GM18517 (cell line): ENCODE measurements around the gene ARG2.
A peak's percentile ranks its signal among the peaks of the same experiment; 100 is the strongest.
"Not testable (repeated sequence)": the region's sequence is repeated elsewhere in the genome, so short reads cannot be mapped to it uniquely, and the experiment has no call there.

ENCODE experiments used
- ATAC-seq: cut with Tn5 transposase; IDR thresholded peaks from one replicate; pipeline ENCODE4 v1.9.1; 2021; ENCODE audit warnings: mild to moderate bottlenecking, moderate library complexity; ENCODE audit not compliant: unreplicated experiment

The ARG2 gene

GRCh38 chr14:67584978-67585377 lies 34.7 kb upstream of the ARG2 start:
- ATAC-seq: no peak

GRCh38 chr14:67586369-67586768 lies 33.4 kb upstream of the ARG2 start:
- no peak for ATAC-seq

- no peak for ATAC-seq
These were observed 30.4 kb upstream of the ARG2 start for GRCh38 chr14:67589204-67589770.

- ATAC-seq: not testable (repeated sequence)
These were observed 26.1 kb upstream of the ARG2 start for GRCh38 chr14:67593650-67594049.

- ATAC-seq: no peak
These were observed 24.3 kb upstream of the ARG2 start for GRCh38 chr14:67595392-67595791.

GRCh38 chr14:67599698-67600561 lies 19.8 kb upstream of the ARG2 start, which contains the start of gene PIGH:
PIGH (minus strand) TSS chr14:67600268; CDS start chr14:67600203, 65 bp downstream.
- ATAC-seq: peak; percentile 82

- ATAC-seq: not testable (repeated sequence)
These were observed 19.2 kb upstream of the ARG2 start for GRCh38 chr14:67600562-67600974.

- no peak for ATAC-seq
These were observed 17.6 kb upstream of the ARG2 start for GRCh38 chr14:67602076-67602475.

GRCh38 chr14:67602995-67603545 lies 16.6 kb upstream of the ARG2 start:
- peak; percentile 55 for ATAC-seq

- ATAC-seq: no peak
These were observed 12.1 kb upstream of the ARG2 start for GRCh38 chr14:67607646-67608045.

GRCh38 chr14:67609642-67610310 lies 9.9 kb upstream of the ARG2 start:
- ATAC-seq: no peak

- ATAC-seq: no peak
These were observed 9.2 kb upstream of the ARG2 start for GRCh38 chr14:67610491-67610890.

GRCh38 chr14:67618617-67619063 lies 1.1 kb upstream of the ARG2 start:
- no peak for ATAC-seq

GRCh38 chr14:67620217-67620785 lies 581 bp downstream of the ARG2 start:
- ATAC-seq: no peak

- no peak for ATAC-seq
These were observed 3.0 kb downstream of the ARG2 start for GRCh38 chr14:67622675-67623074.

GRCh38 chr14:67623114-67623513 lies 3.4 kb downstream of the ARG2 start:
- no peak for ATAC-seq

- ATAC-seq: not testable (repeated sequence)
These were observed 6.4 kb downstream of the ARG2 start for GRCh38 chr14:67626131-67626530.

- no peak for ATAC-seq
These were observed 7.8 kb downstream of the ARG2 start for GRCh38 chr14:67627519-67627918.

- no peak for ATAC-seq
These were observed 10.5 kb downstream of the ARG2 start for GRCh38 chr14:67630186-67630585.

- no peak for ATAC-seq
These were observed 11.2 kb downstream of the ARG2 start for GRCh38 chr14:67630938-67631337.
